ENCODE data around the gene CHCHD1.

DNA sequence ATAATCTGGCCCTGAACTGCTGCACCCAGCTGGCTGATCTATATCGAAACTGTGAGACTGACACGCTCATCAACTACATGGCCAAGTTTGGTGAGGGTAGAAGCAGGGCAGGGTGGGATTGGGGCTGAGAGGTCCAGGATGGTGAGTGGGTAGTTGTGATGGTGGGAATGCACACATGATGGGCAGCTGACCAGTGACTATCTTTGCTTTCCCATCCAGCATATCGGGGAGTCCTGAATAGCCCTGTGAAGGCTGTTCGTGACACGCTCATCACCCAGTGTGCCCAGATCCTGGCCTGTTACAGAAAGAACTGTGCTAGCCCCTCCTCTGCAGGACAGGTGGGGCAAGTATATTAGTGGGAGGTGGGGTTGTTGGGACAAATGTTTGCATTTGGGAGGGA lies 12.5 kb upstream of the CHCHD1 start:
- TF ChIP-seq CTCF (IDR thresholded peaks at IDR 0.05; ENCODE audit: poor library complexity): no peak
- no peak for TF ChIP-seq EZH2phosphoT487 (IDR thresholded peaks at IDR 0.05; ENCODE audit: low read depth, severe bottlenecking, unreplicated experiment)
- no peak for TF ChIP-seq EZH2 (IDR thresholded peaks at IDR 0.05; ENCODE audit: borderline replicate concordance)
